OCI-LY3 (cell line): ENCODE measurements around the gene SERHL2.

ENCODE experiments used
- EZH2phosphoT487 ChIP-seq: fragments of 200-600 bp; shearing (Covaris generic); IDR thresholded peaks from 2 replicates; pipeline ENCODE4 v1.6.1; 2018; ENCODE audit warnings: antibody characterized with exemption, mixed run types, low read depth
- TF ChIP-seq, protein P1 (sequence below): fragments of 200-600, 300-600 bp; sonication (generic); IDR thresholded peaks from 2 replicates; pipeline ENCODE4 v1.5.1; 2014; ENCODE audit warnings: antibody characterized with exemption, low read length, low read depth

DNA sequence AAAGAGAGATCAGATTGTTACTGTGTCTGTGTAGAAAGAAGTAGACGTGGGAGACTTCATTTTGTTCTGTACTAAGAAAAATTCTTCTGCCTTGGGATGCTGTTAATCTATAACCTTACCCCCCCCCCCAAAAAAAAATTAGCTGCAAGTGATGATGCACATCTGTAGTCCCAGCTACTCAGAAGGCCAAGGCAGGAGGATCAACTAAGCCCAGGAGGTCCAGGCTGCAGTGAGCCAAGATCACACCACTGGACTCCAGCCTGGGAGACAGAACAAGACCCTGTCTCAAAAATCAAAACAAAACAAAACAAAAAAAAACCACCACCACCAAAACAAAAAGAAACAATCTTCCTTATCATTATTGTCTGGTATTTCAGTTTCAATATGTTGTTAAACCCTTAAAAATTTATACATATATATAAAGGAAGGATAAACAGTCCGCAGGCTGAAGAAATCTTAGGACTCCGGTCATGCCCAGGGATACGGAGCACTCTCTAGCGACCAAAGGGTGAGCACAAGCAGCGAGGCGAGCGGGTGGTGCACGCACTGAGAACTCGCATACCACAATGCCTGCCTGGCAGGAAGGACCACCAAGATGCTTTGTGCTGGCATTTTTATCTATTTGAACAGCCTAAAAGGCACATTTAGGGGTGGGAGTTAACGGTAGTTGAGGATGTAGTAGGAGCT is 54.5 kb downstream of the SERHL2 start:
- TF ChIP-seq, protein P1, sequence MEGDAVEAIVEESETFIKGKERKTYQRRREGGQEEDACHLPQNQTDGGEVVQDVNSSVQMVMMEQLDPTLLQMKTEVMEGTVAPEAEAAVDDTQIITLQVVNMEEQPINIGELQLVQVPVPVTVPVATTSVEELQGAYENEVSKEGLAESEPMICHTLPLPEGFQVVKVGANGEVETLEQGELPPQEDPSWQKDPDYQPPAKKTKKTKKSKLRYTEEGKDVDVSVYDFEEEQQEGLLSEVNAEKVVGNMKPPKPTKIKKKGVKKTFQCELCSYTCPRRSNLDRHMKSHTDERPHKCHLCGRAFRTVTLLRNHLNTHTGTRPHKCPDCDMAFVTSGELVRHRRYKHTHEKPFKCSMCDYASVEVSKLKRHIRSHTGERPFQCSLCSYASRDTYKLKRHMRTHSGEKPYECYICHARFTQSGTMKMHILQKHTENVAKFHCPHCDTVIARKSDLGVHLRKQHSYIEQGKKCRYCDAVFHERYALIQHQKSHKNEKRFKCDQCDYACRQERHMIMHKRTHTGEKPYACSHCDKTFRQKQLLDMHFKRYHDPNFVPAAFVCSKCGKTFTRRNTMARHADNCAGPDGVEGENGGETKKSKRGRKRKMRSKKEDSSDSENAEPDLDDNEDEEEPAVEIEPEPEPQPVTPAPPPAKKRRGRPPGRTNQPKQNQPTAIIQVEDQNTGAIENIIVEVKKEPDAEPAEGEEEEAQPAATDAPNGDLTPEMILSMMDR: no peak
- no peak for TF ChIP-seq EZH2phosphoT487
